SU-DHL-6 (cell line): ENCODE measurements around the gene ERMP1.

Experiments used
- H2AFZ ChIP-seq: fragments of 200-600 bp; sonication (generic); 2 replicates; pipeline ENCODE4 v1.6.1; 2014; ENCODE audit warnings: low read depth, mild to moderate bottlenecking, moderate library complexity, mixed read lengths, antibody characterized with exemption, low read length; ENCODE audit not compliant: severe bottlenecking
- H3F3A ChIP-seq: fragments of 200-600 bp; shearing (Covaris generic); 2 replicates; pipeline ENCODE4 v1.6.0; 2016; ENCODE audit warnings: antibody characterized with exemption, mild to moderate bottlenecking; ENCODE audit not compliant: insufficient read depth
- H3K27ac ChIP-seq: fragments of 200-600 bp; sonication (generic); 2 replicates; pipeline ENCODE4 v1.5.1; 2016; ENCODE audit warnings: low read depth, mild to moderate bottlenecking, low read length, moderate library complexity, mixed read lengths
- H3K27me3 ChIP-seq: fragments of 200-600 bp; sonication (generic), shearing (Covaris generic); 2 replicates; pipeline ENCODE4 v1.6.0; 2014; ENCODE audit warnings: mild to moderate bottlenecking, low read length
- H3K36me3 ChIP-seq: fragments of 200-600 bp; sonication (generic); 2 replicates; pipeline ENCODE4 v1.6.1; 2014; ENCODE audit warnings: mild to moderate bottlenecking, low read length, mixed read lengths
- H3K4me2 ChIP-seq: fragments of 300-600, 200-600 bp; shearing (Covaris generic), sonication (generic); 2 replicates; pipeline ENCODE4 v1.6.0; 2014; ENCODE audit warnings: low read length, low read depth, mild to moderate bottlenecking; ENCODE audit not compliant: poor library complexity, severe bottlenecking
- H3K4me3 ChIP-seq: fragments of 200-600 bp; sonication (generic); 2 replicates; pipeline ENCODE4 v1.5.1; 2014; ENCODE audit warnings: antibody characterized with exemption, low read length, mild to moderate bottlenecking, mixed read lengths; ENCODE audit not compliant: insufficient read depth, poor library complexity, severe bottlenecking
- H3K79me2 ChIP-seq: fragments of 200-600 bp; sonication (generic); 2 replicates; pipeline ENCODE4 v1.6.1; 2014; ENCODE audit warnings: mild to moderate bottlenecking, low read length, moderate library complexity; ENCODE audit not compliant: insufficient read depth
- H3K9ac ChIP-seq: fragments of 200-600 bp; sonication (generic); 2 replicates; pipeline ENCODE4 v1.7.0; 2014; ENCODE audit warnings: mild to moderate bottlenecking, low read length
- H3K9me2 ChIP-seq: fragments of 200-600 bp; sonication (generic); replicated peaks from 2 replicates; pipeline ENCODE4 v1.6.1; 2014; ENCODE audit warnings: low read length; ENCODE audit not compliant: insufficient read depth
- H3K9me3 ChIP-seq: fragments of 200-600 bp; sonication (generic); 2 replicates; pipeline ENCODE4 v1.6.1; 2014; ENCODE audit warnings: low read length, mixed read lengths; ENCODE audit not compliant: insufficient read depth
- H4K20me1 ChIP-seq: fragments of 200-600 bp; sonication (generic); 2 replicates; pipeline ENCODE4 v1.6.1; 2014; ENCODE audit warnings: low read depth, mild to moderate bottlenecking, antibody characterized with exemption, low read length, moderate library complexity, mixed read lengths
- CTCF ChIP-seq: fragments of 200-600 bp; sonication (generic); IDR thresholded peaks from one replicate; pipeline ENCODE4 v1.5.1; 2017; ENCODE audit warnings: antibody characterized with exemption, mild to moderate bottlenecking, low read length, moderate library complexity; ENCODE audit not compliant: insufficient read depth, poor library complexity, severe bottlenecking
- EZH2phosphoT487 ChIP-seq: fragments of 200-600 bp; sonication (generic), shearing (Covaris generic); conservative IDR thresholded peaks from 2 replicates; pipeline ENCODE4 v1.6.1; 2018; ENCODE audit warnings: mild to moderate bottlenecking, antibody characterized with exemption, low read length, moderate library complexity, mixed read lengths

The ERMP1 gene

GRCh38 chr9:5845157-5845531 is 12.2 kb upstream of the ERMP1 start:
- no peaks in the 10 kb centered on the region for H3K27me3 ChIP-seq
- no peaks in the 10 kb centered on the region for H3F3A ChIP-seq
- H3K27ac ChIP-seq: no peak overlapping the region
- H2AFZ ChIP-seq: no peak overlapping the region
- H3K79me2 ChIP-seq: no peaks in the 10 kb centered on the region
- TF ChIP-seq CTCF (no peak), EZH2phosphoT487 (no peak)
- no peak overlapping the region for H3K4me2 ChIP-seq
- no peak overlapping the region for H3K9ac ChIP-seq
- H4K20me1 ChIP-seq: no peaks in the 10 kb centered on the region
- no peak overlapping the region for H3K4me3 ChIP-seq
- no peaks in the 10 kb centered on the region for H3K9me2 ChIP-seq
- no peaks in the 10 kb centered on the region for H3K36me3 ChIP-seq
- H3K9me3 ChIP-seq: no peaks in the 10 kb centered on the region

GRCh38 chr9:5843794-5844471 is 11.0 kb upstream of the ERMP1 start:
- TF ChIP-seq CTCF (no peak), EZH2phosphoT487 (no peak)
- Histone ChIP-seq H3K4me2 (no peak overlapping the region), H4K20me1 (no peaks in the 10 kb centered on the region), H3K79me2 (no peaks in the 10 kb centered on the region), H3K27ac (no peak overlapping the region), H3K4me3 (no peak overlapping the region), H2AFZ (no peak overlapping the region), H3K9me2 (no peaks in the 10 kb centered on the region), H3K9me3 (no peaks in the 10 kb centered on the region), H3K9ac (no peak overlapping the region), H3K36me3 (no peaks in the 10 kb centered on the region), H3K27me3 (no peaks in the 10 kb centered on the region), H3F3A (no peaks in the 10 kb centered on the region)

- Histone ChIP-seq H3K27ac (no peak overlapping the region), H3K9ac (no peak overlapping the region), H2AFZ (no peak overlapping the region)
Observed at GRCh38 chr9:5842929-5843793, 10.2 kb upstream of the ERMP1 start.

More at GRCh38 chr9:5842929-5843793, 10.2 kb upstream of the ERMP1 start:
- no peak for TF ChIP-seq EZH2phosphoT487
- TF ChIP-seq CTCF: no peak
- Histone ChIP-seq H3F3A (no peaks in the 10 kb centered on the region), H3K27me3 (no peaks in the 10 kb centered on the region), H3K4me2 (no peak overlapping the region), H4K20me1 (no peaks in the 10 kb centered on the region), H3K79me2 (no peaks in the 10 kb centered on the region), H3K9me2 (no peaks in the 10 kb centered on the region), H3K4me3 (no peak overlapping the region), H3K9me3 (no peaks in the 10 kb centered on the region), H3K36me3 (no peaks in the 10 kb centered on the region)
